GM23338 (cell line): ENCODE data around the gene MAOB. TPM values are rescaled to one million over a fixed set of nuclear protein-coding genes. Genes with fewer than 3 reads are reported as not detected.

Source experiments
- ATAC-seq: fragments of 200-7000 bp; cut with Tn5 transposase; 3 replicates; pipeline ENCODE4 v1.9.1; 2020
- DNase-seq: peaks from one replicate; pipeline ENCODE4 v3.0.0-alpha.2; 2015; ENCODE audit warnings: low spot score
- H2AFZ ChIP-seq: fragments of 200-600 bp; sonication (generic); 2 replicates; pipeline ENCODE4 v1.8.0; 2016; ENCODE audit warnings: antibody characterized with exemption, mild to moderate bottlenecking, moderate library complexity
- H3F3A ChIP-seq: fragments of 200-600 bp; sonication (generic); replicated peaks from 2 replicates; pipeline ENCODE4 v1.8.0; 2017; ENCODE audit warnings: antibody characterized with exemption, mixed run types, low read depth
- H3K27ac ChIP-seq: fragments of 200-600 bp; sonication (generic); 2 replicates; pipeline ENCODE4 v1.6.1; 2016; ENCODE audit warnings: low read depth
- H3K27me3 ChIP-seq: fragments of 200-600 bp; sonication (generic); 2 replicates; pipeline ENCODE4 v1.8.0; 2016; ENCODE audit warnings: mild to moderate bottlenecking, mixed run types, moderate library complexity; ENCODE audit not compliant: insufficient read depth
- H3K36me3 ChIP-seq: fragments of 200-600 bp; sonication (generic); 2 replicates; pipeline ENCODE4 v1.8.0; 2016; ENCODE audit warnings: mild to moderate bottlenecking; ENCODE audit not compliant: insufficient read depth
- H3K4me1 ChIP-seq: fragments of 200-600 bp; sonication (generic); 2 replicates; pipeline ENCODE4 v1.8.0; 2016; ENCODE audit warnings: mild to moderate bottlenecking, moderate library complexity; ENCODE audit not compliant: insufficient read depth
- H3K4me2 ChIP-seq: fragments of 200-600 bp; sonication (generic); 2 replicates; pipeline ENCODE4 v1.7.1; 2017; ENCODE audit warnings: mixed run types
- H3K4me3 ChIP-seq: fragments of 200-600 bp; sonication (generic); 2 replicates; pipeline ENCODE4 v1.6.1; 2016; ENCODE audit warnings: mixed run types
- H3K79me2 ChIP-seq: fragments of 200-600 bp; sonication (generic); replicated peaks from 2 replicates; pipeline ENCODE4 v1.8.0; 2017; ENCODE audit warnings: mild to moderate bottlenecking; ENCODE audit not compliant: insufficient read depth
- H3K9me2 ChIP-seq: fragments of 200-600 bp; sonication (generic); 2 replicates; pipeline ENCODE4 v1.8.0; 2017; ENCODE audit not compliant: insufficient read depth
- H4K20me1 ChIP-seq: fragments of 200-600 bp; sonication (generic); replicated peaks from 2 replicates; pipeline ENCODE4 v1.8.0; 2017; ENCODE audit warnings: mild to moderate bottlenecking; ENCODE audit not compliant: insufficient read depth
- H3K27ac Mint-ChIP-seq: 2 replicates; pipeline ENCODE4 v1.8.0; 2020; ENCODE audit warnings: inconsistent platforms, mild to moderate bottlenecking, moderate library complexity, mixed read lengths
- H3K27me3 Mint-ChIP-seq: 3 replicates; pipeline ENCODE4 v1.8.0; 2022; ENCODE audit warnings: low read depth, mild to moderate bottlenecking, moderate library complexity, mixed read lengths, inconsistent platforms; ENCODE audit not compliant: insufficient read depth, poor library complexity
- H3K36me3 Mint-ChIP-seq: 3 replicates; pipeline ENCODE4 v1.8.0; 2021; ENCODE audit warnings: low read depth, mild to moderate bottlenecking, inconsistent platforms, moderate library complexity, mixed read lengths
- H3K4me1 Mint-ChIP-seq: 3 replicates; pipeline ENCODE4 v1.8.0; 2020; ENCODE audit warnings: mild to moderate bottlenecking, inconsistent platforms, mixed read lengths
- H3K4me3 Mint-ChIP-seq: 3 replicates; pipeline ENCODE4 v1.8.0; 2021; ENCODE audit warnings: moderate library complexity, mild to moderate bottlenecking, inconsistent platforms, mixed read lengths
- H3K9me3 Mint-ChIP-seq: 3 replicates; pipeline ENCODE4 v1.8.0; 2020; ENCODE audit warnings: moderate library complexity, mild to moderate bottlenecking, inconsistent platforms, mixed read lengths
- CREB1 ChIP-seq: fragments of 250-450 bp; sonication (Bioruptor Pico); IDR thresholded peaks from 2 replicates; pipeline ENCODE4 v1.5.0; 2020; ENCODE audit warnings: low read depth, mild to moderate bottlenecking, moderate library complexity
- EZH2phosphoT487 ChIP-seq: fragments of 200-600 bp; sonication (generic); IDR thresholded peaks from one replicate; pipeline ENCODE4 v1.8.1; 2018; ENCODE audit warnings: antibody characterized with exemption; ENCODE audit not compliant: unreplicated experiment
- STAT1 ChIP-seq: IDR thresholded peaks from one replicate; pipeline ENCODE4 v1.6.1; 2016; ENCODE audit warnings: antibody characterized with exemption; ENCODE audit not compliant: unreplicated experiment
- polyA plus RNA-seq: library from polyadenylated mRNA; unstranded; fragments of >200 nt; fragmentation: Nextera tagmentation; extraction: Ambion mirVana; gene quantifications from 2 replicates; pipeline ENCODE4 v1.2.1, GENCODE V29; 2016
- total RNA-seq: library from RNA; depleted of rRNA; stranded (reverse); fragments of >200 nt; shearing (Covaris generic); gene quantifications from 2 replicates; pipeline ENCODE4 v1.2.3, GENCODE V29; 2014
- TF ChIP-seq, protein P1 (sequence below): fragments of 250-450 bp; sonication (Bioruptor Pico); IDR thresholded peaks from 2 replicates; pipeline ENCODE4 v1.5.0; 2020; ENCODE audit warnings: mild to moderate bottlenecking, moderate library complexity

MAOB gene
- total and polyA plus RNA-seq, 2 experiments from 2014 or later: 1.0 to 1.3 TPM

DNA sequence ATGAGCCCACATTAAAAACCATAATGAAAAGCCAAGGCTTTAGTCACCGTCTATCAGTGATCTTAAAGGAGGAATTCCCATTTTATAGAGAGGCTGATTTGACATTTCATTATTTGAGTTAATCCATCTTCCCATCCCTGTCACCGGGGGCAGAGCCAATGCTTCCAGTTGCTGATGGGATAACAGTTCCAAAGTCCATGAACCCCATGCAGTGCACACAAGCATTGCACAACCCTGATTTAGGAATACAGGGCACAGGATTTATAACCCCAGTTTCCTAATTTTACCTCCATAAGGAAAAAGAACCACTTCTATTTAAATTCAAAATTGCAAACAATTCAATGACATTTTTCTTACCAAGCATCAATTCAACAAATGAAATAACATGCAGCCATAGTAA lies 36.5 kb downstream of the MAOB start:
- no peaks in the 10 kb centered on the region for H4K20me1 ChIP-seq
- no peak overlapping the region for H3K4me3 ChIP-seq
- no peaks in the 10 kb centered on the region for H3K9me2 ChIP-seq
- no peaks in the 10 kb centered on the region for H3K4me1 ChIP-seq
- H3F3A ChIP-seq: no peaks in the 10 kb centered on the region
- H3K79me2 ChIP-seq: no peaks in the 10 kb centered on the region
- H3K27me3 ChIP-seq: no peaks in the 10 kb centered on the region
- no peak overlapping the region for H3K27ac ChIP-seq
- no peaks in the 10 kb centered on the region for H3K9me3 Mint-ChIP-seq
- H3K4me3 Mint-ChIP-seq: no peak overlapping the region
- no peak overlapping the region for H3K27ac Mint-ChIP-seq
- TF ChIP-seq CREB1 (CRISPR knock-in tag) (no peak), STAT1 (no peak)
- TF ChIP-seq, protein P1, sequence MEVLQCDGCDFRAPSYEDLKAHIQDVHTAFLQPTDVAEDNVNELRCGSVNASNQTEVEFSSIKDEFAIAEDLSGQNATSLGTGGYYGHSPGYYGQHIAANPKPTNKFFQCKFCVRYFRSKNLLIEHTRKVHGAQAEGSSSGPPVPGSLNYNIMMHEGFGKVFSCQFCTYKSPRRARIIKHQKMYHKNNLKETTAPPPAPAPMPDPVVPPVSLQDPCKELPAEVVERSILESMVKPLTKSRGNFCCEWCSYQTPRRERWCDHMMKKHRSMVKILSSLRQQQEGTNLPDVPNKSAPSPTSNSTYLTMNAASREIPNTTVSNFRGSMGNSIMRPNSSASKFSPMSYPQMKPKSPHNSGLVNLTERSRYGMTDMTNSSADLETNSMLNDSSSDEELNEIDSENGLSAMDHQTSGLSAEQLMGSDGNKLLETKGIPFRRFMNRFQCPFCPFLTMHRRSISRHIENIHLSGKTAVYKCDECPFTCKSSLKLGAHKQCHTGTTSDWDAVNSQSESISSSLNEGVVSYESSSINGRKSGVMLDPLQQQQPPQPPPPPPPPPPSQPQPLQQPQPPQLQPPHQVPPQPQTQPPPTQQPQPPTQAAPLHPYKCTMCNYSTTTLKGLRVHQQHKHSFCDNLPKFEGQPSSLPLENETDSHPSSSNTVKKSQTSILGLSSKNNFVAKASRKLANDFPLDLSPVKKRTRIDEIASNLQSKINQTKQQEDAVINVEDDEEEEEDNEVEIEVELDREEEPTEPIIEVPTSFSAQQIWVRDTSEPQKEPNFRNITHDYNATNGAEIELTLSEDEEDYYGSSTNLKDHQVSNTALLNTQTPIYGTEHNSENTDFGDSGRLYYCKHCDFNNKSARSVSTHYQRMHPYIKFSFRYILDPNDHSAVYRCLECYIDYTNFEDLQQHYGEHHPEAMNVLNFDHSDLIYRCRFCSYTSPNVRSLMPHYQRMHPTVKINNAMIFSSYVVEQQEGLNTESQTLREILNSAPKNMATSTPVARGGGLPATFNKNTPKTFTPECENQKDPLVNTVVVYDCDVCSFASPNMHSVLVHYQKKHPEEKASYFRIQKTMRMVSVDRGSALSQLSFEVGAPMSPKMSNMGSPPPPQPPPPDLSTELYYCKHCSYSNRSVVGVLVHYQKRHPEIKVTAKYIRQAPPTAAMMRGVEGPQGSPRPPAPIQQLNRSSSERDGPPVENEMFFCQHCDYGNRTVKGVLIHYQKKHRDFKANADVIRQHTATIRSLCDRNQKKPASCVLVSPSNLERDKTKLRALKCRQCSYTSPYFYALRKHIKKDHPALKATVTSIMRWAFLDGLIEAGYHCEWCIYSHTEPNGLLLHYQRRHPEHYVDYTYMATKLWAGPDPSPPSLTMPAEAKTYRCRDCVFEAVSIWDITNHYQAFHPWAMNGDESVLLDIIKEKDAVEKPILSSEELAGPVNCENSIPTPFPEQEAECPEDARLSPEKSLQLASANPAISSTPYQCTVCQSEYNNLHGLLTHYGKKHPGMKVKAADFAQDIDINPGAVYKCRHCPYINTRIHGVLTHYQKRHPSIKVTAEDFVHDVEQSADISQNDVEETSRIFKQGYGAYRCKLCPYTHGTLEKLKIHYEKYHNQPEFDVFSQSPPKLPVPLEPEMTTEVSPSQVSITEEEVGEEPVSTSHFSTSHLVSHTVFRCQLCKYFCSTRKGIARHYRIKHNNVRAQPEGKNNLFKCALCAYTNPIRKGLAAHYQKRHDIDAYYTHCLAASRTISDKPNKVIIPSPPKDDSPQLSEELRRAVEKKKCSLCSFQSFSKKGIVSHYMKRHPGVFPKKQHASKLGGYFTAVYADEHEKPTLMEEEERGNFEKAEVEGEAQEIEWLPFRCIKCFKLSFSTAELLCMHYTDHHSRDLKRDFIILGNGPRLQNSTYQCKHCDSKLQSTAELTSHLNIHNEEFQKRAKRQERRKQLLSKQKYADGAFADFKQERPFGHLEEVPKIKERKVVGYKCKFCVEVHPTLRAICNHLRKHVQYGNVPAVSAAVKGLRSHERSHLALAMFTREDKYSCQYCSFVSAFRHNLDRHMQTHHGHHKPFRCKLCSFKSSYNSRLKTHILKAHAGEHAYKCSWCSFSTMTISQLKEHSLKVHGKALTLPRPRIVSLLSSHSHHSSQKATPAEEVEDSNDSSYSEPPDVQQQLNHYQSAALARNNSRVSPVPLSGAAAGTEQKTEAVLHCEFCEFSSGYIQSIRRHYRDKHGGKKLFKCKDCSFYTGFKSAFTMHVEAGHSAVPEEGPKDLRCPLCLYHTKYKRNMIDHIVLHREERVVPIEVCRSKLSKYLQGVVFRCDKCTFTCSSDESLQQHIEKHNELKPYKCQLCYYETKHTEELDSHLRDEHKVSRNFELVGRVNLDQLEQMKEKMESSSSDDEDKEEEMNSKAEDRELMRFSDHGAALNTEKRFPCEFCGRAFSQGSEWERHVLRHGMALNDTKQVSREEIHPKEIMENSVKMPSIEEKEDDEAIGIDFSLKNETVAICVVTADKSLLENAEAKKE (CRISPR knock-in tag): no peak
- no peak overlapping the region for H2AFZ ChIP-seq
- H3K36me3 ChIP-seq: no peaks in the 10 kb centered on the region
- ATAC-seq: no peak
- H3K4me1 Mint-ChIP-seq: peaks cover 6% of the 10 kb centered on the region; the same call in 2 of the 3 replicates
- no peak overlapping the region for H3K4me2 ChIP-seq
- no peak for DNase-seq
- H3K27me3 Mint-ChIP-seq: no peaks in the 10 kb centered on the region
- H3K36me3 Mint-ChIP-seq: no peaks in the 10 kb centered on the region

DNA sequence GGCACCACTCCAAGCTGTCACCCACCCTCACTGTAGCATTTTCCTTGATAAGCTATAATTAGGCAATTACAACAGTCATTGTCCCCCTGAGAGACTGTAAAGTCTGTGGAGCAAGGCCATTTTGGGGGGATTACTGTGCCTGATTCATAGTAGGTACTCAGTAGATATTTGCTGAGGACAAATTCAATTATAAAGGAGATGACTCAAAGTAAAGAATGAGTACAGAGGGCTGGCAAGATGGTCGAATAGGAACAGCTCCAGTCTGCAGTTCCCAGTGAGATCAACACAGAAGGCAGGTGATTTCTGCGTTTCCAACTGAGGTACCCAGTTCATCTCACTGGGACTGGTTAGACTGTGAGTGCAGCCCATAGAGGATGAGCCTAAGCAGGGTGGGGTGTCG lies 42.0 kb downstream of the MAOB start:
- ATAC-seq (no peak), DNase-seq (no peak)
- Mint-ChIP-seq H3K4me3 (no peak overlapping the region), H3K27me3 (no peaks in the 10 kb centered on the region), H3K27ac (no peak overlapping the region), H3K36me3 (no peaks in the 10 kb centered on the region), H3K9me3 (no peaks in the 10 kb centered on the region), H3K4me1 (no peaks in the 10 kb centered on the region)
- H3K27me3 ChIP-seq: no peaks in the 10 kb centered on the region
- no peak overlapping the region for H3K27ac ChIP-seq
- no peaks in the 10 kb centered on the region for H4K20me1 ChIP-seq
- no peak overlapping the region for H3K4me2 ChIP-seq
- no peaks in the 10 kb centered on the region for H3K36me3 ChIP-seq
- H3K79me2 ChIP-seq: no peaks in the 10 kb centered on the region
- no peak overlapping the region for H2AFZ ChIP-seq
- H3F3A ChIP-seq: no peaks in the 10 kb centered on the region
- no peak for TF ChIP-seq EZH2phosphoT487
- H3K9me2 ChIP-seq: no peaks in the 10 kb centered on the region
- H3K4me1 ChIP-seq: no peaks in the 10 kb centered on the region
- no peak overlapping the region for H3K4me3 ChIP-seq
